ENCODE results near the gene TRAPPC3L.
"Not testable (repeated sequence)": the region's sequence is repeated elsewhere in the genome, so short reads cannot be mapped to it uniquely, and the experiment has no call there.

The TRAPPC3L gene

GRCh38 chr6:116513224-116513875 is 32.1 kb downstream of the TRAPPC3L start:
- DNase-seq (ENCODE audit: low spot score) = no peak

- DNase-seq (ENCODE audit: low spot score) = no peak
These were observed 32.8 kb downstream of the TRAPPC3L start for GRCh38 chr6:116512734-116513133.

- DNase-seq (ENCODE audit: low spot score) = no peak
These were observed 33.3 kb downstream of the TRAPPC3L start for GRCh38 chr6:116512111-116512559.

- DNase-seq (ENCODE audit: low spot score) = no peak
These were observed 33.9 kb downstream of the TRAPPC3L start, which contains the start of gene CALHM5 for GRCh38 chr6:116511424-116512110. Gene CALHM5 (plus strand): TSS chr6:116511639. CDS start chr6:116511697, 58 bp downstream.

GRCh38 chr6:116508527-116508926 is 37.0 kb downstream of the TRAPPC3L start:
- no peak for DNase-seq (ENCODE audit: low spot score)

GRCh38 chr6:116507324-116507723 is 38.2 kb downstream of the TRAPPC3L start:
- no peak for DNase-seq (ENCODE audit: low spot score)

GRCh38 chr6:116500969-116501433 is 44.5 kb downstream of the TRAPPC3L start:
- DNase-seq (ENCODE audit: low spot score) = no peak

- no peak for DNase-seq (ENCODE audit: low spot score)
These were observed 48.3 kb downstream of the TRAPPC3L start for GRCh38 chr6:116497113-116497676.

GRCh38 chr6:116495161-116495560 is 50.3 kb downstream of the TRAPPC3L start:
- DNase-seq (ENCODE audit: low spot score) = not testable (repeated sequence)

- no peak for DNase-seq (ENCODE audit: low spot score)
These were observed 53.0 kb downstream of the TRAPPC3L start for GRCh38 chr6:116492331-116493067.

- DNase-seq (ENCODE audit: low spot score) = no peak
These were observed 53.7 kb downstream of the TRAPPC3L start for GRCh38 chr6:116491610-116492330.

GRCh38 chr6:116485559-116486184 is 59.8 kb downstream of the TRAPPC3L start:
- DNase-seq (ENCODE audit: low spot score) = no peak

- DNase-seq (ENCODE audit: low spot score) = no peak
These were observed 61.9 kb downstream of the TRAPPC3L start for GRCh38 chr6:116483616-116484015.

GRCh38 chr6:116482780-116483179 is 62.7 kb downstream of the TRAPPC3L start:
- no peak for DNase-seq (ENCODE audit: low spot score)

- no peak for DNase-seq (ENCODE audit: low spot score)
These were observed 69.3 kb downstream of the TRAPPC3L start for GRCh38 chr6:116476002-116476678.

GRCh38 chr6:116475141-116475540 is 70.3 kb downstream of the TRAPPC3L start:
- DNase-seq (ENCODE audit: low spot score) = no peak

GRCh38 chr6:116472706-116473105 is 72.8 kb downstream of the TRAPPC3L start:
- no peak for DNase-seq (ENCODE audit: low spot score)

- DNase-seq (ENCODE audit: low spot score) = no peak
These were observed 74.0 kb downstream of the TRAPPC3L start for GRCh38 chr6:116471531-116471930.

- DNase-seq (ENCODE audit: low spot score) = no peak
These were observed 77.2 kb downstream of the TRAPPC3L start for GRCh38 chr6:116468293-116468692.

GRCh38 chr6:116467514-116467913 is 78.0 kb downstream of the TRAPPC3L start:
- DNase-seq (ENCODE audit: low spot score) = no peak

- DNase-seq (ENCODE audit: low spot score) = no peak
These were observed 78.4 kb downstream of the TRAPPC3L start for GRCh38 chr6:116467096-116467495.
